H1 (cell line): ENCODE results near the gene RNF220.

Source experiments
- EZH2 ChIP-seq: fragments of 200-600 bp; sonication (generic); IDR thresholded peaks from 2 replicates; pipeline ENCODE4 v1.7.1; 2012; ENCODE audit warnings: low read depth, mild to moderate bottlenecking, moderate library complexity, low read length, inconsistent platforms; ENCODE audit not compliant: severe bottlenecking
- KDM1A ChIP-seq: fragments of 200-600, 300-600 bp; sonication (generic); IDR thresholded peaks from 2 replicates; pipeline ENCODE4 v1.7.1; 2016; ENCODE audit warnings: mild to moderate bottlenecking, low read length, borderline replicate concordance
- PHF8 ChIP-seq: fragments of 200-600 bp; sonication (generic); conservative IDR thresholded peaks from 2 replicates; pipeline ENCODE4 v1.7.1; 2012; ENCODE audit warnings: low read depth, mild to moderate bottlenecking, inconsistent platforms, low read length, moderate library complexity
- POLR2A ChIP-seq, 2 experiments: IDR thresholded peaks; 1 replicate in 1 of 2; 2 replicates in 1 of 2; pipeline ENCODE4 v1.6.1; 2011; ENCODE audit warnings: low read depth in 2 of 2, low read length in 2 of 2, mild to moderate bottlenecking in 2 of 2; ENCODE audit errors: control extremely low read depth in 1 of 2
- RAD21 ChIP-seq, 2 experiments: IDR thresholded peaks in 1 of 2; conservative IDR thresholded peaks in 1 of 2; 2 replicates each; pipeline ENCODE4 v1.6.1; 2011; ENCODE audit warnings: low read depth in 2 of 2, low read length in 2 of 2, improper control_type of control experiment in 1 of 2, inconsistent platforms in 1 of 2, mild to moderate bottlenecking in 1 of 2, moderate library complexity in 1 of 2
- RFX5 ChIP-seq: IDR thresholded peaks from 2 replicates; pipeline ENCODE4 v1.6.1; 2011; ENCODE audit warnings: low read depth, low read length, improper control_type of control experiment, borderline replicate concordance
- SP1 ChIP-seq: IDR thresholded peaks from 2 replicates; pipeline ENCODE4 v1.6.1; 2011; ENCODE audit warnings: low read depth, low read length
- SUZ12 ChIP-seq: fragments of 200-600 bp; sonication (generic); IDR thresholded peaks from 2 replicates; pipeline ENCODE4 v1.6.1; 2012; ENCODE audit warnings: mild to moderate bottlenecking, inconsistent platforms, low read length, moderate library complexity, mixed read lengths
- TAF1 ChIP-seq: IDR thresholded peaks from 2 replicates; pipeline ENCODE4 v1.6.1; 2011; ENCODE audit warnings: mild to moderate bottlenecking, low read depth, low read length
- ZNF274 ChIP-seq: IDR thresholded peaks from 2 replicates; pipeline ENCODE4 v1.7.0; 2012; ENCODE audit warnings: low read length, borderline replicate concordance; ENCODE audit errors: extremely low read depth
- TF ChIP-seq, protein P1 (sequence below), 3 experiments: IDR thresholded peaks; 1 replicate in 2 of 3; 2 replicates in 1 of 3; pipeline versions ENCODE4 v1.5.1 to v1.6.1; 2011; ENCODE audit warnings: low read length in 3 of 3, mild to moderate bottlenecking in 3 of 3, inconsistent platforms in 2 of 3, low read depth in 1 of 3, moderate library complexity in 1 of 3; ENCODE audit not compliant: insufficient read depth in 1 of 3; ENCODE audit errors: control extremely low read depth in 1 of 3

DNA sequence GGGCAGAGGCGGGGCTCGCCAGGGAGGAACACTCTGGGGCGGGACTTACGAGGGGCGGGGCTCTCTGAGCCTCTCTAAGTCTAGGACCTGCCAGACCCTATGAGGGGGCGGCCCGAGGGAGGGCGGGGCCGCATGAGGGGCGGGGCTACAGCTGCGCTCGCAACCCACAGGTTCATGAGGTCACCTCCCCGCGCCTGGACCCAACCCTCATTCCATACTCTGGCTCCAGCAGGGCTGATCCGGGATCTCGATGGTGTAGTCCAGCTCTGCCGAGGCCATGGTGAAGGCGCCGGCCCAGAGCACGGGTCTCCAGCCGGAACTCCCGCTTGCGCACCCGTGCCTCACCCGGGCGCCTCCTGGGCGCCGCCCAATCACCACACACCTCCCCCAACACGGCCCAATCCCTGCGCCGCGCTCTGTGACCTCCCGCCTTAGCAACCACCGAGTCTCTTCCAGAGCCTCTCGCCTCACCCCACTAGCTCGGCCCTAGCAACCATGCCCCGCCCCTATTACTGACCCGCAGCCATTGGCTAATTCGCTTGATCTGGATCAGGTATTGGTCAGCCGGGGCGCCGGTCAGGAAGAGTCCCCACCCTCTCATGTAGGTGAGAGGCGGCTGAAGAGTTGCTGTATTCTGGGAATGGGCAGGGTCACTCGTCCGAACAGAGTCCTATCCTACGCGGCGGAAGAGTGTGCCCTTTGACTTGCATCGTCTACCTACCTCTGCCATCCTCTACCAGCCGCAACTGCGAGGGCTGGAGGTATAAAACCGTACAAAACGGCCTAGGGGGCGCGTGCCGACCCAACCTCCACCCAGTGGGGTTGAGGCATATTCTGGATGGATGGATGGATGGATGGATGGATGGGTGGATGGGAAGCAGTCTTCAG, 269.3 kb downstream of the RNF220 start, which contains the start of the genes ARMH1 and TMEM53:
- TF ChIP-seq RAD21 (IDR thresholded peaks at IDR 0.05 in 1 of 2, conservative IDR thresholded peaks at IDR 0.05 in 1 of 2; ENCODE audit: low read depth in 2 of 2, low read length in 2 of 2), result no peak
- TF ChIP-seq RFX5, result 0 out of 2 replicates have a peak, but pooled peaks have one; percentile 42
- peak; percentile 54; the same call in 1 of the 2 replicates for TF ChIP-seq TAF1
- TF ChIP-seq EZH2, result no peak
- peak; percentile 82 to 89 for TF ChIP-seq POLR2A (IDR thresholded peaks at IDR 0.05; ENCODE audit: control extremely low read depth in 1 of 2, low read depth in 2 of 2, low read length in 2 of 2)
- TF ChIP-seq, protein P1, sequence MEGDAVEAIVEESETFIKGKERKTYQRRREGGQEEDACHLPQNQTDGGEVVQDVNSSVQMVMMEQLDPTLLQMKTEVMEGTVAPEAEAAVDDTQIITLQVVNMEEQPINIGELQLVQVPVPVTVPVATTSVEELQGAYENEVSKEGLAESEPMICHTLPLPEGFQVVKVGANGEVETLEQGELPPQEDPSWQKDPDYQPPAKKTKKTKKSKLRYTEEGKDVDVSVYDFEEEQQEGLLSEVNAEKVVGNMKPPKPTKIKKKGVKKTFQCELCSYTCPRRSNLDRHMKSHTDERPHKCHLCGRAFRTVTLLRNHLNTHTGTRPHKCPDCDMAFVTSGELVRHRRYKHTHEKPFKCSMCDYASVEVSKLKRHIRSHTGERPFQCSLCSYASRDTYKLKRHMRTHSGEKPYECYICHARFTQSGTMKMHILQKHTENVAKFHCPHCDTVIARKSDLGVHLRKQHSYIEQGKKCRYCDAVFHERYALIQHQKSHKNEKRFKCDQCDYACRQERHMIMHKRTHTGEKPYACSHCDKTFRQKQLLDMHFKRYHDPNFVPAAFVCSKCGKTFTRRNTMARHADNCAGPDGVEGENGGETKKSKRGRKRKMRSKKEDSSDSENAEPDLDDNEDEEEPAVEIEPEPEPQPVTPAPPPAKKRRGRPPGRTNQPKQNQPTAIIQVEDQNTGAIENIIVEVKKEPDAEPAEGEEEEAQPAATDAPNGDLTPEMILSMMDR (IDR thresholded peaks at IDR 0.05; ENCODE audit: control extremely low read depth in 1 of 3, insufficient read depth in 1 of 3, low read depth in 1 of 3, low read length in 3 of 3), result no peak
- peak; percentile 85 for TF ChIP-seq PHF8
- TF ChIP-seq ZNF274, result no peak
- no peak for TF ChIP-seq SUZ12
- peak; percentile 99 for TF ChIP-seq SP1
- TF ChIP-seq KDM1A, result no peak
